ENCODE data around the gene MLLT3.

MLLT3 gene

GRCh38 chr9:20606652-20607051 is 15.6 kb downstream of the MLLT3 start:
- Mint-ChIP-seq H3K9me3 (no peaks in the 10 kb centered on the region), H3K4me3 (no peak overlapping the region), H3K36me3 (ENCODE audit: low read depth) (no peaks in the 10 kb centered on the region), H3K27ac (peak overlapping the region in 1 of 3 experiments; percentile 71), H3K4me1 (peaks cover 51% of the 10 kb centered on the region), H3K27me3 (ENCODE audit: low read depth) (no peaks in the 10 kb centered on the region)
- TF ChIP-seq CTCF (IDR thresholded peaks at IDR 0.05; ENCODE audit: unreplicated experiment in 3 of 3), result no peak

GRCh38 chr9:20604562-20604961 is 17.7 kb downstream of the MLLT3 start:
- Mint-ChIP-seq H3K36me3 (ENCODE audit: low read depth) (peaks cover 5% of the 10 kb centered on the region), H3K9me3 (no peaks in the 10 kb centered on the region), H3K4me3 (peak overlapping the region in 1 of 3 experiments; percentile 33), H3K27me3 (ENCODE audit: low read depth) (no peaks in the 10 kb centered on the region), H3K4me1 (peaks cover 46% of the 10 kb centered on the region), H3K27ac (peak overlapping the region in 2 of 3 experiments; percentile 22 to 79)
- no peak for TF ChIP-seq CTCF (IDR thresholded peaks at IDR 0.05; ENCODE audit: unreplicated experiment in 3 of 3)

GRCh38 chr9:20603524-20604268 is 18.6 kb downstream of the MLLT3 start:
- H3K4me3 Mint-ChIP-seq, result no peak overlapping the region
- TF ChIP-seq CTCF (IDR thresholded peaks at IDR 0.05; ENCODE audit: unreplicated experiment in 3 of 3), result no peak
- H3K36me3 Mint-ChIP-seq (ENCODE audit: low read depth), result peaks cover 5% of the 10 kb centered on the region
- H3K27me3 Mint-ChIP-seq (ENCODE audit: low read depth), result no peaks in the 10 kb centered on the region
- peaks cover 46% of the 10 kb centered on the region for H3K4me1 Mint-ChIP-seq
- H3K9me3 Mint-ChIP-seq, result no peaks in the 10 kb centered on the region
- peak overlapping the region in 1 of 3 experiments; percentile 25 for H3K27ac Mint-ChIP-seq

- H3K9me3 Mint-ChIP-seq, result no peaks in the 10 kb centered on the region
- H3K4me1 Mint-ChIP-seq, result peaks cover 43% of the 10 kb centered on the region
- peak overlapping the region in 1 of 3 experiments; percentile 9 for H3K27ac Mint-ChIP-seq
- no peak for TF ChIP-seq CTCF (IDR thresholded peaks at IDR 0.05; ENCODE audit: unreplicated experiment in 3 of 3)
- H3K27me3 Mint-ChIP-seq (ENCODE audit: low read depth), result no peaks in the 10 kb centered on the region
- H3K4me3 Mint-ChIP-seq, result no peak overlapping the region
- peaks cover 9% of the 10 kb centered on the region for H3K36me3 Mint-ChIP-seq (ENCODE audit: low read depth)
Measured at GRCh38 chr9:20601292-20601691, 21.0 kb downstream of the MLLT3 start.

- H3K9me3 Mint-ChIP-seq, result no peaks in the 10 kb centered on the region
- no peaks in the 10 kb centered on the region for H3K27me3 Mint-ChIP-seq (ENCODE audit: low read depth)
- no peak overlapping the region for H3K27ac Mint-ChIP-seq
- no peak for TF ChIP-seq CTCF (IDR thresholded peaks at IDR 0.05; ENCODE audit: unreplicated experiment in 3 of 3)
- H3K4me3 Mint-ChIP-seq, result no peak overlapping the region
- peaks cover 35% of the 10 kb centered on the region for H3K4me1 Mint-ChIP-seq
- H3K36me3 Mint-ChIP-seq (ENCODE audit: low read depth), result peaks cover 9% of the 10 kb centered on the region
Measured at GRCh38 chr9:20599195-20599594, 23.1 kb downstream of the MLLT3 start.

GRCh38 chr9:20598367-20598766 is 23.9 kb downstream of the MLLT3 start:
- peaks cover 29% of the 10 kb centered on the region for H3K4me1 Mint-ChIP-seq
- no peak for TF ChIP-seq CTCF (IDR thresholded peaks at IDR 0.05; ENCODE audit: unreplicated experiment in 3 of 3)
- H3K27ac Mint-ChIP-seq, result no peak overlapping the region
- H3K36me3 Mint-ChIP-seq (ENCODE audit: low read depth), result peaks cover 9% of the 10 kb centered on the region
- no peak overlapping the region for H3K4me3 Mint-ChIP-seq
- H3K9me3 Mint-ChIP-seq, result no peaks in the 10 kb centered on the region
- H3K27me3 Mint-ChIP-seq (ENCODE audit: low read depth), result no peaks in the 10 kb centered on the region

Measured in nephron (organoid).